ENCODE data around the gene EIF2S1. TPM values are rescaled to one million over a fixed set of nuclear protein-coding genes. Genes with fewer than 3 reads are reported as not detected.

EIF2S1 gene
- total RNA-seq, 2 donors from 2014 or later = 114 to 136 TPM

DNA sequence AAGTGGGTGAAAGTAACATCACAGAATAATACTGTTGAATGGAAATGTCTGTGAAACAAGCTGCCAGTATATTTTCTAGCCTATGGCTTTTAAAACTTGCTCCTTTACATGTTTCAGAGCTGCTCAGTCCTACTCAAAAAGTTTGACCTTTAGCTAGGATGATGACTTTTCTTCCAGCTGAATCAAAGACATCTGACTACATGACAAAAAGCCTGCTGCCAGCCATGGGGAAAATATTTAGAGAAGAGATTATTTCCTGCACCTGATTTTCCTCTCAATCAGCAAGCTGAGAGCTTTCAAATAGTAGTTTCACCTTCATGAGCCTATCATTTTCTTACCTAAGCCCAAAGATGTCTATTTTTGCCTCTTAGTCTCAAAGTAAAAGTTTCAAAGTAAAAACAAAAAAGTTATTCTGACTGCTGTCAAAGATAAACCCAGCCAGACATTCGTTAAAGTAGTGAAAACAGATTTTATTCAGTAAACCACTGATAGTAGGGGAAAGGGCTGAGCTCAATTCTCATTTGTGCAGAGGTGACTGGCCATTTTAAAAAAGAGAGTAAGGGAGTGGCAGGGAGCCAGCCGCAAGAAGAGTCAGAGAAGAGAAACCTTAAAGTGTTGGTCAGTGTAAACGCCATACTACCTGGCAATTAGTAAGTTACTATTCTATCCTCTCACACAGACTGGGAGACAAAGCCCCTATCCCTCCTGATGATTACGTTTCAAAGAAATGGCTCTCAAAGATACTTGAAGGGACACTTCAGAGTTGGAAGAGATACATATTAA, 2.8 kb upstream of the EIF2S1 start:
- no peak for DNase-seq
- 76 to 80% methylated on average over 2 to 4 of the region's 4 CpGs for WGBS, 2 experiments (ENCODE audit: insufficient coverage in 1 of 2, insufficient read length in 1 of 2)
- Histone ChIP-seq H3K27ac (ENCODE audit: low read depth, low read length) (no peak overlapping the region), H3K9ac (ENCODE audit: extremely low read depth, low read length, poor library complexity, severe bottlenecking) (peak overlapping the region; percentile 23), H3K4me3 (ENCODE audit: low read length) (peak overlapping the region; percentile 97), H3K9me3 (ENCODE audit: control insufficient read depth, low read length) (no peaks in the 10 kb centered on the region), H3K27me3 (ENCODE audit: control insufficient read depth, insufficient read depth, low read length, poor library complexity, severe bottlenecking) (no peaks in the 10 kb centered on the region), H3K36me3 (ENCODE audit: control insufficient read depth, insufficient read depth, low read length) (peaks cover 16% of the 10 kb centered on the region), H3K4me1 (ENCODE audit: control insufficient read depth, insufficient read depth, low read length) (peaks cover 9% of the 10 kb centered on the region)
- peak overlapping the region; percentile 99 for H3K4me3 Mint-ChIP-seq
- peaks cover 11% of the 10 kb centered on the region for H3K36me3 Mint-ChIP-seq (ENCODE audit: low read depth)
- H3K4me1 Mint-ChIP-seq = peaks cover 33% of the 10 kb centered on the region
- H3K9me3 Mint-ChIP-seq = no peaks in the 10 kb centered on the region
- H3K27ac Mint-ChIP-seq = peak overlapping the region; percentile 3
- TF ChIP-seq, protein P1, sequence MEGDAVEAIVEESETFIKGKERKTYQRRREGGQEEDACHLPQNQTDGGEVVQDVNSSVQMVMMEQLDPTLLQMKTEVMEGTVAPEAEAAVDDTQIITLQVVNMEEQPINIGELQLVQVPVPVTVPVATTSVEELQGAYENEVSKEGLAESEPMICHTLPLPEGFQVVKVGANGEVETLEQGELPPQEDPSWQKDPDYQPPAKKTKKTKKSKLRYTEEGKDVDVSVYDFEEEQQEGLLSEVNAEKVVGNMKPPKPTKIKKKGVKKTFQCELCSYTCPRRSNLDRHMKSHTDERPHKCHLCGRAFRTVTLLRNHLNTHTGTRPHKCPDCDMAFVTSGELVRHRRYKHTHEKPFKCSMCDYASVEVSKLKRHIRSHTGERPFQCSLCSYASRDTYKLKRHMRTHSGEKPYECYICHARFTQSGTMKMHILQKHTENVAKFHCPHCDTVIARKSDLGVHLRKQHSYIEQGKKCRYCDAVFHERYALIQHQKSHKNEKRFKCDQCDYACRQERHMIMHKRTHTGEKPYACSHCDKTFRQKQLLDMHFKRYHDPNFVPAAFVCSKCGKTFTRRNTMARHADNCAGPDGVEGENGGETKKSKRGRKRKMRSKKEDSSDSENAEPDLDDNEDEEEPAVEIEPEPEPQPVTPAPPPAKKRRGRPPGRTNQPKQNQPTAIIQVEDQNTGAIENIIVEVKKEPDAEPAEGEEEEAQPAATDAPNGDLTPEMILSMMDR (conservative IDR thresholded peaks at IDR 0.05) = no peak
- H3K27me3 Mint-ChIP-seq (ENCODE audit: insufficient read depth) = no peaks in the 10 kb centered on the region

DNA sequence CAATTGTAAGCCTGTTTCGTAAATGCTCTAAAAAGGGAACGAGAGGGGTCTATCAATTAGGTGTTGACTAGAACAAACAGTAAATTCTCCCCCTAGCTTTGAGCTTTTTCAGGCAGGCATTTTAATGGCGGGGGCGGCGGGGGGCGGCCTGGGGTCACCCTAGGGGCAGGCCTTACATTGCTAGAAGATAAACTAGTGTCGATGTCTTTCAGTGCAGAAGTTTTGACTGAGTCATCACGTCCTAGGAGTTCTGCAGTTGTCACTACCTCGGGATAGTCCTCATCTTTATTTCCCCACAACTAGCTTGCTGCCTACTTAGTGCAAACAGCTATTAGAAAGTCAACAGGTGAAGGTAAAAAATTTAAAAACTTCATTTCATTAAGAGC, 2.2 kb upstream of the EIF2S1 start:
- Histone ChIP-seq H3K4me1 (ENCODE audit: control insufficient read depth, insufficient read depth, low read length) (peaks cover 9% of the 10 kb centered on the region), H3K27ac (ENCODE audit: low read depth, low read length) (no peak overlapping the region), H3K9ac (ENCODE audit: extremely low read depth, low read length, poor library complexity, severe bottlenecking) (peak overlapping the region; percentile 92), H3K4me3 (ENCODE audit: low read length) (peak overlapping the region; percentile 97), H3K9me3 (ENCODE audit: control insufficient read depth, low read length) (no peaks in the 10 kb centered on the region), H3K36me3 (ENCODE audit: control insufficient read depth, insufficient read depth, low read length) (peaks cover 14% of the 10 kb centered on the region), H3K27me3 (ENCODE audit: control insufficient read depth, insufficient read depth, low read length, poor library complexity, severe bottlenecking) (no peaks in the 10 kb centered on the region)
- Mint-ChIP-seq H3K9me3 (no peaks in the 10 kb centered on the region), H3K4me1 (peaks cover 33% of the 10 kb centered on the region), H3K36me3 (ENCODE audit: low read depth) (peaks cover 8% of the 10 kb centered on the region), H3K27ac (peak overlapping the region; percentile 99), H3K4me3 (peak overlapping the region; percentile 99), H3K27me3 (ENCODE audit: insufficient read depth) (no peaks in the 10 kb centered on the region)
- DNase-seq = no peak
- TF ChIP-seq, protein P1 (conservative IDR thresholded peaks at IDR 0.05) = no peak
- WGBS, 2 experiments (ENCODE audit: insufficient coverage in 1 of 2, insufficient read length in 1 of 2) = 50 to 53% methylated on average over 9 of the region's 9 CpGs

DNA sequence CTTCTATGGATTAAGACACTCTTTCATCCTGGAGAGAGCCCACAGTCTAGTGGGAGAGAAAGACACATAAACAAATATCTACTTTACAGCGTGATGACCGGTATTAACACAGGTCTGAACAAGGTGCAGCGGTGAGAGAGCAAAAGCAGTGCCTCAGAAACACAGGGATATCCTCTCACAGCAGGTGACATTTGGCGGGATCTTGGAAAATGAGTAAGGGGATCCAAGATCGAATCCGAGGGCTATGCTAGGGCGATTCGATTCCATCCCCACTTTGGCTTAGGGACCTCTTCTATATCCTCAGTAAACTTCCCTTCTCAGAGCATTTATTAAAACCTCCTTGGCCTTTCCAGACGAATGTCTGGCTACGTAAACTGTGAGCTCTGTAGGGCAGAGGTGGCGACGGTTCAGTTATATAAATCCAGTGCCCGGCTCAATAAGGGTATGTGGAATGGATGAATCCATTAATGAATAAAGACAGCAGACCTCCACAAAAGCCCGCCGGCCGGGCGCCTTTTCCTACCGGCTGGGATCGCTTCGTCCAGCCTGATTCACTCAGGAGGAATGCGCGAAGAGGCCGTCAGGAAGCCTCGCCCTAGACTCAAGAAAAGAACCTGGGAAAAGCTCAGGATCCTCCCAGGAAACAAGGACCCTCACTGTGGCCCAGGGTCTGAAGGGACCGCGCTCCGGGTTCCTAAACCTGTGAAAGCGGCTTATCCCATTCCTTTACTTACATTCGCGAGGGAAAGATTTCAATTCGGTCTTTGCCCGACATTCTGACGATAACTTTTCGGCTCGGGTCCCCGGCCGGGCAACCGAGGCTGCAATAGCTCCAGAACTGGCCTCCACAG, 979 bp upstream of the EIF2S1 start:
- peak overlapping the region; percentile 99 for H3K4me3 Mint-ChIP-seq
- Histone ChIP-seq H3K9ac (ENCODE audit: extremely low read depth, low read length, poor library complexity, severe bottlenecking) (peak overlapping the region; percentile 92), H3K27me3 (ENCODE audit: control insufficient read depth, insufficient read depth, low read length, poor library complexity, severe bottlenecking) (no peaks in the 10 kb centered on the region), H3K36me3 (ENCODE audit: control insufficient read depth, insufficient read depth, low read length) (peaks cover 11% of the 10 kb centered on the region), H3K4me1 (ENCODE audit: control insufficient read depth, insufficient read depth, low read length) (peaks cover 9% of the 10 kb centered on the region), H3K4me3 (ENCODE audit: low read length) (peak overlapping the region; percentile 97), H3K27ac (ENCODE audit: low read depth, low read length) (peak overlapping the region; percentile 67), H3K9me3 (ENCODE audit: control insufficient read depth, low read length) (no peaks in the 10 kb centered on the region)
- H3K9me3 Mint-ChIP-seq = no peaks in the 10 kb centered on the region
- peaks cover 2% of the 10 kb centered on the region for H3K36me3 Mint-ChIP-seq (ENCODE audit: low read depth)
- H3K27ac Mint-ChIP-seq = peak overlapping the region; percentile 99
- peaks cover 33% of the 10 kb centered on the region for H3K4me1 Mint-ChIP-seq
- no peaks in the 10 kb centered on the region for H3K27me3 Mint-ChIP-seq (ENCODE audit: insufficient read depth)
- peak; percentile 63 for DNase-seq
- TF ChIP-seq, protein P1 (conservative IDR thresholded peaks at IDR 0.05) = no peak
- whole genome bisulfite sequencing, 2 experiments (ENCODE audit: insufficient coverage in 1 of 2, insufficient read length in 1 of 2) = 1 to 3% methylated on average over 20 to 38 of the region's 38 CpGs
